NCI-H146 treated with DMSO at 0.1 percent for 48 hours (cell line): ENCODE results near the gene STAB2.

Source experiments
- DNase-seq: peaks from one replicate; lab custom pipeline; 2025; ENCODE audit not compliant: unreplicated experiment; lab: John Stamatoyannopoulos, UW

STAB2 gene

GRCh38 chr12:103686026-103686425 is 99.0 kb downstream of the STAB2 start:
- no peak for DNase-seq

DNA sequence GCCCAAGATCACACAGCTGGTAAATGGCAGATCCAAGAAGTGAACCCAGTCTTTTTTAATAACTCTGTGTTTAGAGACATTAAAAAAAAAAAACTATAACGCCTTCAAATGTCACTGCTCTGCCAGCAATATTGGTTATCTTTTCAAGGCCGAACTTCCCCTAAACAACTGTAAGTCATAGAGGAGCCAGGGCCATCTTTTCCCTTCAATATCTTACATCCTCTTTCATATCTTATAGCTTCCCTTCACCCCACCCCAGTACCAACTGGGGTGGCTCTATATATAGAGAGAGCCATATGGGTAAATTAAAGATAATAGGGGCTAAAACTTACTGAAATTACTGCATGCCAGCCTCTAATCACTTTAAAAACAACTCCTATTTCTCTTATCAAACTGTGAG is 100.2 kb downstream of the STAB2 start:
- DNase-seq, result no peak

DNA sequence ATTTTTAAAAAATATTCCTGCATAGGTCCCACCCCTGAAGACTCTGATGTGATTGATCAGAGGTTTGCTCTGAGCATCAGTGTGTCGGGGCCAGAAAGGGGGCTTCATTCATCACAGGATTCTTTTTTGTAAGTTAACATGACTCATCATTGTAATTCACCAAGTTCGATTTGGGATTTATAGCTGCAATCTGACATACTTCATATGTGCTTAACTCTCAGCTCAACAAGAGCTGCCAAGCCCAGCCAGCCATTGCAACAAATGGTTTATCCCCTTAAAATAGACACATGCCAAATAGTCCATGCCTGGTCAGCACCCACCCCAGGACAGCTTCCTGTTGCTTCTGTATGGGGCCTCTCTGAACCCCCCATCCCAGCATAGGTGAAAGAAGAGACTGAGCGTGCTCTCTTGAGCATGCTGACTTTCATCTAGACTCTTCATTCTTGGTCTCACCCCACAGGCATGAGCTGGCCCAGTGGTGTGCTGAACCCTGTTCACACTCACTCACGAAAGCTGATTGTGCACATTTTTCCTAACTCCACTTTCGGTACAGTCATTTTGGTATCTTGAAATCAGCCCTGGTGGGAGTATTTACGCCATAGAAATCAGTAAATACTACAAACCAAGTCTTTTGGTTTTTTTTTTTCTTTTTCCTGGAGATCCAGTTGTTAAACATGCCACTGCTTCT is 101.4 kb downstream of the STAB2 start:
- no peak for DNase-seq

DNA sequence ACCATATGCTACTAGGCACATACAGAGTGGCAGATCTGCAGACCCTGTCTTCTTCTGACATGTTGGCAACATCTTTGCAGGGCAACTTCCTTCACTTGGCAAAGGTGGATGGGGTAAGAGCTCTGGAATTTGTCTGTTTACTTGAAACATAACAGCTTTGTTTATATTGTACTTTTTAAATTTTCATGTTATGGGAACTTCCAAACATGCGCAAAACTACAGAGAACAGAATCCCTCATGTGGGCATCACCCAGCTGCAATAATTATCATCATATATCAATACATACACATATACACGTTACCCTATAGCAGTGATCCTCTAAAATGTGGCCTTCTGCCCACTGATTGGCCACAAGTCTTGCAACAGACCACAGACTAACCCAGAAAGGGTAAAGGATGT is 103.4 kb downstream of the STAB2 start:
- DNase-seq, result no peak

DNA sequence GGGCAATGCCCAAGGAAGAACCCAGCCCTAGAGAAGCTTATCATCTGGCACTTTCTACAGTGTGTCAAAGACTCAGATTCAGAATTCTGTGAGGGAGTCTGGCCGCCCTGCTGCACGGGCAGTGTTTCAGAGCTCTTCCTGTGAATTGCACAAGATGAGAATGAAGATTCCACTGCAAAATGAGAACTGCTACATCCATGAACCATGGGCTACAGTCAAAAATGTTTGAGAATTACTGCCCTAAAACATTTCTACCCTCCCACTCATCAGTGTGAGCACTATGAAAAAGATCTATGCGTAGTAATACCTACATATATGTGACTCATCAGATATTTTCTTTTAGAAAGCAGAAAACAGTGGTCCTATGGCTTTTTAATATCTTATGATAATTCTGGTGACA is 104.0 kb downstream of the STAB2 start:
- no peak for DNase-seq

DNA sequence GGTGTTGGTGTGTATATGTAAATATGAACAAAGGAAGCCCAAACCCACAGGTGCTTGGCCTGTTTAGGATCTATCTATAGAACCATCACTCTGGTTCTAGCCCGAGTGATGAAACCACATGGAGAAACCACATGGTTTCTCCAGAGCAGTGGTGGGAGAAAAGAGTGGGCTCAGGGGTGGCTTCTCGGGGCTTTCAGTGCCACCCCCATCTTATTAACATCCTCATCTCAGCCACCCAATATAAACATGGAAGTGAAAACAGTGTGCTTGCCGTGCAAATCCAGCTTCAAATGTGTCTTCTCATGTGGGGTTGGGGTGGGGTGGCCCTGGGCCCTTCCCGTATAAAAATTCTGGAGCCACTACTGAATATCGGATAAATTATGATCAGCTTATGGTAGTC is 109.0 kb downstream of the STAB2 start:
- no peak for DNase-seq

DNA sequence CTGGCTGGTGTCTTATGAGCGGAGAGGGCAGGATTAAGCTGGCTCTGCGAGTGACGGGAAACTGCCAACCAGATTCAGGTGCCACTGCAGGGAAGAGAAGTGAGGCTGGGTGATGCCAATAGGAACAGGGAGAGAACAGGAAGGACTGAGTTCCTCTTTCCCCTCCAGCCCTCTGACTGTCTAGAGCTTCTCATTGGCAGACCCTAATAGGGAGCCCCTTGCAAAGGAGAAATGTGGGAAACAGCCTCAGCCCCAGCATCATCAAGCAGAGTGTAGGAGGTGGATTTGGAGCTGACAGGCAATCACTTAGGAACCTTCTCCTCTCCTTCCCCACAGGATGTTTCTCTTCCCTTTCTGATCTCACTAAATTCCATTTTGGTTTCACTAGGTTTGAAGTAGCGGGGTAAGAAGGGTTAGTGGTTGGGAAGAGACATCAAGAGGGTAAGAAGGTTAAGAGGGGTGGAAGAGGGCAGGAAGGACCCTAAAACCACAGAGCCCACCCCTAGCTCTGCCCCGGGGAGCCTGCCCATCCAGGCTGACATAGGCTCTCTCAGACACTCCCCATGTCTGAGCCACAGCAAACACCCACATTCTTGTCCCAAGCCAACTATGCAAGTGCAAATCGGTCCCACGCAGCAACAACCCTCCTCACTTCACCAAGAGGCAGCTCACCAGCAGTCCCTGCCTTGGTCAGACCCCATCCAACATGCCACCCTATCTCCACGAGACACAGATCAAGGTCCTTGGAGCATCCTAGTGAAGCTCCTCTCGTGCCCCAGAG is 111.1 kb downstream of the STAB2 start:
- DNase-seq, result no peak

- DNase-seq, result no peak
Observed at GRCh38 chr12:103698752-103699560, 111.9 kb downstream of the STAB2 start.

DNA sequence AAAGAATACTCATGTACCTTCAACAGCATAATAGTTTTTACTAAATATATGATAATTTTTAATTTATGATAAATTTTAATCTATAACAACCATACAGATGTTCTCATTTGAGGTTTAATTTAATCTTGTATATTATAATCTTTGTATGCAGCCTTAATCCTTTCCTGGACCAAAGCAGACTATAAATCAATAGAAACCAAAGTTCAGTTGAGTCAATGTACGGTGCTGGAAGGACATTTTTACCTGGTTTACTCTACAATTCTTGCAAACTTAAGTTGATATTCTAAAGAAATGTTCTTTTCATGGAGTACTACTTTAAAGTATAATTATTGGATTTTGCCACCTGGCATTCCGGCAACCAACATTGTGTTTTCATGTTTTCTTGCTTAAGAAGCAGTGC is 118.0 kb downstream of the STAB2 start:
- DNase-seq, result no peak

- no peak for DNase-seq
Observed at GRCh38 chr12:103705927-103706326, 118.9 kb downstream of the STAB2 start.

GRCh38 chr12:103707446-103707845 is 120.4 kb downstream of the STAB2 start:
- DNase-seq, result no peak

DNA sequence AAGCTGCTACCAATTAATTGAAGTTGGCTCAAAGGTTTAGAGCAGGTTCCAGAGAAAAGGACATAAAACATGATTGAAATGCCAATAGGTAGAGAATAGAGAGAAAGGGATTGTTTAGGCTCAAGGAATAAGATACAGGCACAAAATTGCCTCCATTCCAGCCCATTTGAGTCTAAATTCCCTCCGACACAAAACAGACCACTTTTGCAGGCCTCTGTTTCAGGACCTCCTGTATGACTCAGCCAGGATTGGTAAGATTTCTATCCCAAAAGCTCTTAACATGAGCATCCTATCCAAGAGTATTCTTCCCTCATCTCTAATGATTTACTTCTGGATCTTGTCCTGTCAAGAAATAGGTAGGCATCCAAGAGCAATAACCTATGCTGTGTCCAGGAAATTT is 123.5 kb downstream of the STAB2 start:
- no peak for DNase-seq

GRCh38 chr12:103712216-103712615 is 125.1 kb downstream of the STAB2 start:
- DNase-seq, result peak; percentile 8

DNA sequence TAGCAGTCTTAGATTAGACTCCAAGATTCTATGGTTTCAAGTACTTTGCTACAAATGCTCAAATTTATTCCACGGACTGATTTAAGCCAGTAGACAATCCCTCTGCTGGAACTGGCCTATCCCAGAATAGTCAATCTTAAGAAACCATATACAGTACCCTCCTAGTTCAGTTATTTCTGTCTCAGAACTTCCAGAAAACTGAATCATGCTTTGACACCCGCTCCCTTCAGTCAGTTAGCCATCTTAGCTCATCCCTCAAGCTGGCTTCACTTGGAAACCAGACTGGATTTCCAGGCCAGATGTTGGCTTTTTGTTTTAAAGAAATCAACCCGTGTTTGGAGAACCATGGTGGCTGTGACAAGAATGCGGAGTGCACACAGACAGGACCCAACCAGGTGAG is 128.4 kb downstream of the STAB2 start:
- DNase-seq, result no peak

GRCh38 chr12:103716517-103717196 is 129.6 kb downstream of the STAB2 start:
- no peak for DNase-seq

DNA sequence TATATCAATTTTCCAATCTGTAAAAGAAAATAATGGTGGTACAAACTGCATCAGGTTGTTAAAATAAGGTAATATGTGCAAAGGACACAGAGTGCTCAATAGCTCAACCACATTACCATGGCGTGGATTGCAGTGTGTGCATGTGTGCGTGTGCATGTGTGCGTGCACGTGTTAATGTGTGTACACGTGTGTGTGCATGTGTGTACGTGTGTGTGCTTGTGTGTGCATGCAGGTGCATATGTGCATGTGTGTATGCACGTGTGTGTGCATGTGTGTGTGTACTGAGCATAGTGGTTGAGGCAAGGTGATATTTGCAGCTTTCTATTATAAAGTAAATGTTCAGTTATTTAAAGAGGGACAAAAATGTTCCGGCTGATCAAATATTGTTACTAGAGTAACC is 138.3 kb downstream of the STAB2 start:
- DNase-seq, result no peak

GRCh38 chr12:103727638-103728037 is 140.6 kb downstream of the STAB2 start:
- DNase-seq, result no peak

- DNase-seq, result no peak
Observed at GRCh38 chr12:103728323-103728722, 141.2 kb downstream of the STAB2 start.

DNA sequence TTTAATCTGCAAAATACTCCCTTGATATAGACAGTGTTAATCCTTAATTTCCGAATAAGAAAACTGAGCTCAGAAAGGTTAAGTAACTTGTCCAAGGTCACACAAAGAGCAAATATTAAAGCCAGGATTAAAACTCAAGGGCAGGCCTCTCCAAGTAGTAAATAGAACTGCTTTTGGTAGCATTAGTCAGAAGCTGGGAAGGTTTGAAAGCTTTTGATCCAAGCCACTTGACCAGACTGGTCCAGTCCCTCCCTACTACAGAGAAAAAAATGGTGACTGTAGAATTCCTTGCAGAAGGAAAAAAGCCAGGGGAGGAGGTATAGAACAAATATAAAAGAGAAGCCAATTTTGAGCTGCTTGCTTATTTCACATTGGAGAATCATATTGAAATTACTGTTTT is 142.4 kb downstream of the STAB2 start:
- DNase-seq, result no peak

GRCh38 chr12:103731539-103731938 is 144.5 kb downstream of the STAB2 start:
- DNase-seq, result no peak

DNA sequence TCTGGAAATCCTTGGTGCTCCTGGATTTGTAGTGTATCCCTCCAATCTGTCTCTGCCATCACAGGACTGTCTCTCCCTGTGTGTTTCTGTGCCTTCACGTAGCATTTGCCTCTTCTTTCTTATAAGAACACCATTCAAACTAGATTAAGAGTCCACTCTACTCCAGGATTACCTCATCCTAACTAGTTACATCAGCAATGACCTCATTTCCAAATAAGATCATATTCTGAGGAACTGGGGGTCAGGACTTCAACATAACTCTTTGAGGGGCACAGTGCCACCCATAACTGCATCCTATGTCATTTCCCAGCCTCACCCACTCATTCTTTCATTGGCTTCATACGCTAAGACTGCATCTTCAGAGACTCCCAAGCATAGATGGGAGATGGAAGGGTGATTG is 147.8 kb downstream of the STAB2 start:
- no peak for DNase-seq
